22Rv1 (cell line): ENCODE results near the gene STX2.

Experiments used
- H3K27ac ChIP-seq: fragments of 450-650 bp; 2 replicates; pipeline ENCODE4 v1.5.1; 2017
- CTCF ChIP-seq: fragments of 450-650 bp; IDR thresholded peaks from 2 replicates; pipeline ENCODE4 v1.5.1; 2017; ENCODE audit warnings: mild to moderate bottlenecking
- ZFX ChIP-seq: fragments of 450-650 bp; IDR thresholded peaks from 2 replicates; pipeline ENCODE4 v1.6.1; 2017; ENCODE audit warnings: antibody characterized with exemption, borderline replicate concordance

STX2 gene

GRCh38 chr12:130827432-130827831 is 11.6 kb downstream of the STX2 start:
- no peak overlapping the region for H3K27ac ChIP-seq
- TF ChIP-seq CTCF (no peak), ZFX (no peak)

- no peak overlapping the region for H3K27ac ChIP-seq
- no peak for TF ChIP-seq ZFX
- peak; percentile 94 for TF ChIP-seq CTCF
Observed at GRCh38 chr12:130826151-130826801, 12.8 kb downstream of the STX2 start.

- TF ChIP-seq CTCF (no peak), ZFX (no peak)
- H3K27ac ChIP-seq = no peak overlapping the region
Observed at GRCh38 chr12:130825771-130826150, 13.3 kb downstream of the STX2 start.

- no peak for TF ChIP-seq CTCF
- no peak for TF ChIP-seq ZFX
- H3K27ac ChIP-seq = no peak overlapping the region
Observed at GRCh38 chr12:130819681-130820080, 19.4 kb downstream of the STX2 start.

GRCh38 chr12:130818635-130819576 is 20.1 kb downstream of the STX2 start:
- no peak for TF ChIP-seq ZFX
- TF ChIP-seq CTCF = peak; percentile 100
- peak overlapping the region; percentile 81 for H3K27ac ChIP-seq

GRCh38 chr12:130818272-130818634 is 20.8 kb downstream of the STX2 start:
- peak overlapping the region; percentile 81 for H3K27ac ChIP-seq

More at GRCh38 chr12:130818272-130818634, 20.8 kb downstream of the STX2 start:
- TF ChIP-seq CTCF (no peak), ZFX (no peak)
